WTC11 (cell line): ENCODE data around the gene GRIN3B.

Experiments used
- CTCF ChIP-seq: fragments of 200-600 bp; IDR thresholded peaks from 2 replicates; pipeline ENCODE4 v1.8.0; 2022; ENCODE audit warnings: antibody characterized with exemption
- GABPB1 ChIP-seq: sonication (generic); formaldehyde crosslinking; IDR thresholded peaks from 2 replicates; pipeline ENCODE4 v1.8.1; 2023; ENCODE audit warnings: mild to moderate bottlenecking, missing genetic modification reagents
- GRHL2 ChIP-seq: fragments of 250-450 bp; sonication (Bioruptor Pico); IDR thresholded peaks from 2 replicates; pipeline ENCODE4 v1.8.0; 2022; ENCODE audit warnings: mild to moderate bottlenecking, moderate library complexity; ENCODE audit not compliant: insufficient replicate concordance, severe bottlenecking
- NR1H2 ChIP-seq: sonication (generic); formaldehyde crosslinking; IDR thresholded peaks from 2 replicates; pipeline ENCODE4 v1.9.0; 2021; ENCODE audit warnings: mild to moderate bottlenecking, moderate library complexity, missing genetic modification reagents
- NR2C2 ChIP-seq: sonication (generic); formaldehyde crosslinking; IDR thresholded peaks from 2 replicates; pipeline ENCODE4 v1.8.0; 2022; ENCODE audit warnings: mild to moderate bottlenecking, missing genetic modification reagents
- OVOL2 ChIP-seq: fragments of 250-450 bp; sonication (Bioruptor Pico); IDR thresholded peaks from 2 replicates; pipeline ENCODE4 v1.9.0; 2021; ENCODE audit warnings: mild to moderate bottlenecking, borderline replicate concordance
- PRDM15 ChIP-seq: sonication (generic); formaldehyde crosslinking; IDR thresholded peaks from 2 replicates; pipeline ENCODE4 v1.8.0; 2022; ENCODE audit warnings: missing genetic modification reagents
- PREB ChIP-seq: sonication (generic); formaldehyde crosslinking; IDR thresholded peaks from 2 replicates; pipeline ENCODE4 v1.8.1; 2022; ENCODE audit warnings: mild to moderate bottlenecking, missing genetic modification reagents, moderate library complexity, borderline replicate concordance
- STAT6 ChIP-seq: sonication (generic); formaldehyde crosslinking; conservative IDR thresholded peaks from 2 replicates; pipeline ENCODE4 v1.8.1; 2023; ENCODE audit warnings: mild to moderate bottlenecking, low read depth, missing genetic modification reagents, moderate library complexity
- ZNF232 ChIP-seq: sonication (generic); formaldehyde crosslinking; IDR thresholded peaks from 2 replicates; pipeline ENCODE4 v1.8.0; 2022; ENCODE audit warnings: mild to moderate bottlenecking, missing genetic modification reagents
- ZNF263 ChIP-seq: sonication (generic); formaldehyde crosslinking; IDR thresholded peaks from 2 replicates; pipeline ENCODE4 v1.8.1; 2022; ENCODE audit warnings: low read depth, mild to moderate bottlenecking, moderate library complexity, missing genetic modification reagents
- ZNF281 ChIP-seq: sonication (generic); formaldehyde crosslinking; IDR thresholded peaks from 2 replicates; pipeline ENCODE4 v1.8.0; 2023; ENCODE audit warnings: mild to moderate bottlenecking, missing genetic modification reagents

GRCh38 chr19:977058-977464, 23.2 kb upstream of the GRIN3B start:
- TF ChIP-seq ZNF232 (CRISPR knock-in tag) (no peak), CTCF (no peak), NR2C2 (no peak), GABPB1 (CRISPR knock-in tag) (no peak), ZNF281 (CRISPR knock-in tag) (no peak), STAT6 (CRISPR knock-in tag) (no peak), NR1H2 (CRISPR knock-in tag) (no peak), PREB (CRISPR knock-in tag) (no peak), ZNF263 (CRISPR knock-in tag) (no peak), PRDM15 (CRISPR knock-in tag) (no peak), GRHL2 (CRISPR knock-in tag) (no peak), OVOL2 (CRISPR knock-in tag) (no peak)
